Activated CD8-positive, alpha-beta memory T cell treated with anti-CD3 and anti-CD28 coated beads, Interleukin-2, amount 10 ng/mL, durations not matched to agents 7 days and 5 days (primary cell): ENCODE measurements around the gene PACRG. TPM values are rescaled to one million over a fixed set of nuclear protein-coding genes. Genes with fewer than 3 reads are reported as not detected.

ENCODE experiments used
- ATAC-seq: fragments of 150-1000 bp; cut with Tn5 transposase; one replicate; pipeline ENCODE4 v1.10.0; 2021; ENCODE audit warnings: moderate library complexity
- CTCF ChIA-PET: fragments of 350-600 bp; sonication (Branson Sonifier 250); formaldehyde crosslinking; loops from one replicate; lab custom pipeline; 2021; ENCODE audit warnings: antibody characterized with exemption; lab: Charles Lee
- DNase-seq: peaks from one replicate; pipeline ENCODE4 v3.0.0-alpha.2; 2020
- H3K27ac Mint-ChIP-seq: one replicate; pipeline ENCODE4 v1.8.0; 2021; ENCODE audit warnings: mild to moderate bottlenecking, mixed read lengths
- H3K27me3 Mint-ChIP-seq: one replicate; pipeline ENCODE4 v1.8.0; 2021; ENCODE audit warnings: mixed read lengths
- H3K36me3 Mint-ChIP-seq: one replicate; pipeline ENCODE4 v1.8.0; 2021; ENCODE audit warnings: mild to moderate bottlenecking, mixed read lengths
- H3K4me1 Mint-ChIP-seq: one replicate; pipeline ENCODE4 v1.8.0; 2021; ENCODE audit warnings: mixed read lengths
- H3K4me3 Mint-ChIP-seq: one replicate; pipeline ENCODE4 v1.8.0; 2021; ENCODE audit warnings: mild to moderate bottlenecking, moderate library complexity, mixed read lengths
- H3K9me3 Mint-ChIP-seq: one replicate; pipeline ENCODE4 v1.8.0; 2022; ENCODE audit warnings: low read depth, mixed read lengths
- total RNA-seq, 2 experiments: library from RNA; stranded (reverse); gene quantifications; one replicate each; pipeline ENCODE4 v1.2.3, GENCODE V29; 2021

Gene PACRG
- total RNA-seq, 2 experiments from 2014 or later, result not detected

- H3K4me3 Mint-ChIP-seq, result no peak overlapping the region
- H3K9me3 Mint-ChIP-seq, result no peaks in the 10 kb centered on the region
- H3K27me3 Mint-ChIP-seq, result peaks cover 8% of the 10 kb centered on the region
- H3K36me3 Mint-ChIP-seq, result no peaks in the 10 kb centered on the region
- CTCF ChIA-PET, result no interaction called here
- ATAC-seq (no peak), DNase-seq (no peak)
- no peaks in the 10 kb centered on the region for H3K4me1 Mint-ChIP-seq
- H3K27ac Mint-ChIP-seq, result no peak overlapping the region
These were observed 606.2 kb downstream of the PACRG start for GRCh38 chr6:163333701-163334663.

- peaks cover 8% of the 10 kb centered on the region for H3K27me3 Mint-ChIP-seq
- no peak for ATAC-seq
These were observed 607.3 kb downstream of the PACRG start for GRCh38 chr6:163335056-163335455.

GRCh38 chr6:163335671-163336545 lies 608.1 kb downstream of the PACRG start:
- no peaks in the 10 kb centered on the region for H3K36me3 Mint-ChIP-seq
- CTCF ChIA-PET, result no interaction called here
- no peak for DNase-seq
- peaks cover 8% of the 10 kb centered on the region for H3K27me3 Mint-ChIP-seq
- H3K27ac Mint-ChIP-seq, result no peak overlapping the region
- no peak for ATAC-seq
- H3K4me1 Mint-ChIP-seq, result no peaks in the 10 kb centered on the region
- H3K9me3 Mint-ChIP-seq, result no peaks in the 10 kb centered on the region
- no peak overlapping the region for H3K4me3 Mint-ChIP-seq

More at GRCh38 chr6:163335056-163335455, 607.3 kb downstream of the PACRG start:
- Mint-ChIP-seq H3K4me1 (no peaks in the 10 kb centered on the region), H3K4me3 (no peak overlapping the region), H3K27ac (no peak overlapping the region), H3K36me3 (no peaks in the 10 kb centered on the region), H3K9me3 (no peaks in the 10 kb centered on the region)
- CTCF ChIA-PET, result no interaction called here
- DNase-seq, result no peak

GRCh38 chr6:163336961-163337360 lies 609.2 kb downstream of the PACRG start:
- Mint-ChIP-seq H3K4me1 (no peaks in the 10 kb centered on the region), H3K27me3 (peaks cover 8% of the 10 kb centered on the region), H3K9me3 (no peaks in the 10 kb centered on the region), H3K4me3 (no peak overlapping the region), H3K36me3 (no peaks in the 10 kb centered on the region), H3K27ac (no peak overlapping the region)
- CTCF ChIA-PET, result no interaction called here
- ATAC-seq (no peak), DNase-seq (no peak)

- DNase-seq (no peak), ATAC-seq (no peak)
- Mint-ChIP-seq H3K36me3 (no peaks in the 10 kb centered on the region), H3K27me3 (peaks cover 8% of the 10 kb centered on the region), H3K4me3 (no peak overlapping the region), H3K4me1 (no peaks in the 10 kb centered on the region), H3K27ac (no peak overlapping the region), H3K9me3 (no peaks in the 10 kb centered on the region)
- CTCF ChIA-PET, result no interaction called here
These were observed 610.2 kb downstream of the PACRG start for GRCh38 chr6:163337958-163338357.

GRCh38 chr6:163338671-163339405 lies 611.1 kb downstream of the PACRG start:
- CTCF ChIA-PET, result no interaction called here
- no peaks in the 10 kb centered on the region for H3K9me3 Mint-ChIP-seq
- no peak for DNase-seq

GRCh38 chr6:163339466-163339865 lies 611.7 kb downstream of the PACRG start:
- no peak for DNase-seq
- H3K27me3 Mint-ChIP-seq, result peaks cover 8% of the 10 kb centered on the region
- no peak overlapping the region for H3K4me3 Mint-ChIP-seq
- CTCF ChIA-PET, result no interaction called here
- H3K27ac Mint-ChIP-seq, result no peak overlapping the region
- no peak for ATAC-seq
- no peaks in the 10 kb centered on the region for H3K36me3 Mint-ChIP-seq
- no peaks in the 10 kb centered on the region for H3K4me1 Mint-ChIP-seq
- H3K9me3 Mint-ChIP-seq, result no peaks in the 10 kb centered on the region

More at GRCh38 chr6:163338671-163339405, 611.1 kb downstream of the PACRG start:
- ATAC-seq, result no peak
- peaks cover 8% of the 10 kb centered on the region for H3K27me3 Mint-ChIP-seq
- H3K4me3 Mint-ChIP-seq, result no peak overlapping the region
- no peak overlapping the region for H3K27ac Mint-ChIP-seq
- H3K36me3 Mint-ChIP-seq, result no peaks in the 10 kb centered on the region
- H3K4me1 Mint-ChIP-seq, result no peaks in the 10 kb centered on the region

GRCh38 chr6:163340201-163340887 lies 612.6 kb downstream of the PACRG start:
- peaks cover 8% of the 10 kb centered on the region for H3K27me3 Mint-ChIP-seq
- H3K4me1 Mint-ChIP-seq, result no peaks in the 10 kb centered on the region
- H3K4me3 Mint-ChIP-seq, result no peak overlapping the region
- no peak for ATAC-seq
- no peak for DNase-seq
- no peaks in the 10 kb centered on the region for H3K36me3 Mint-ChIP-seq
- H3K27ac Mint-ChIP-seq, result no peak overlapping the region
- CTCF ChIA-PET, result no interaction called here
- no peaks in the 10 kb centered on the region for H3K9me3 Mint-ChIP-seq

- DNase-seq (no peak), ATAC-seq (no peak)
- peaks cover 2% of the 10 kb centered on the region for H3K27me3 Mint-ChIP-seq
- CTCF ChIA-PET, result no interaction called here
- no peaks in the 10 kb centered on the region for H3K9me3 Mint-ChIP-seq
- no peak overlapping the region for H3K4me3 Mint-ChIP-seq
- H3K27ac Mint-ChIP-seq, result no peak overlapping the region
- no peaks in the 10 kb centered on the region for H3K4me1 Mint-ChIP-seq
- H3K36me3 Mint-ChIP-seq, result no peaks in the 10 kb centered on the region
These were observed 613.7 kb downstream of the PACRG start for GRCh38 chr6:163341224-163342061.

- CTCF ChIA-PET, result no interaction called here
- ATAC-seq (no peak), DNase-seq (no peak)
- H3K4me3 Mint-ChIP-seq, result no peak overlapping the region
- H3K4me1 Mint-ChIP-seq, result no peaks in the 10 kb centered on the region
- H3K27me3 Mint-ChIP-seq, result no peaks in the 10 kb centered on the region
- no peaks in the 10 kb centered on the region for H3K9me3 Mint-ChIP-seq
- H3K36me3 Mint-ChIP-seq, result no peaks in the 10 kb centered on the region
- no peak overlapping the region for H3K27ac Mint-ChIP-seq
These were observed 615.1 kb downstream of the PACRG start for GRCh38 chr6:163342571-163343539.

- H3K4me1 Mint-ChIP-seq, result no peaks in the 10 kb centered on the region
- DNase-seq (no peak), ATAC-seq (no peak)
- H3K4me3 Mint-ChIP-seq, result no peak overlapping the region
- H3K27ac Mint-ChIP-seq, result no peak overlapping the region
- H3K27me3 Mint-ChIP-seq, result no peaks in the 10 kb centered on the region
- CTCF ChIA-PET, result no interaction called here
- no peaks in the 10 kb centered on the region for H3K9me3 Mint-ChIP-seq
- H3K36me3 Mint-ChIP-seq, result no peaks in the 10 kb centered on the region
These were observed 615.8 kb downstream of the PACRG start for GRCh38 chr6:163343609-163344008.
